NT2/D1 (cell line): ENCODE measurements around the gene CNGB1.
"Not testable (repeated sequence)": the region's sequence is repeated elsewhere in the genome, so short reads cannot be mapped to it uniquely, and the experiment has no call there.

Experiments
- DNase-seq: peaks from one replicate; pipeline ENCODE4 v3.0.0-alpha.2; 2011; ENCODE audit warnings: low read depth, low spot score
- H3K27me3 ChIP-seq: 2 replicates; pipeline ENCODE4 v1.6.0; 2011; ENCODE audit warnings: mild to moderate bottlenecking; ENCODE audit not compliant: insufficient read length, insufficient read depth
- H3K36me3 ChIP-seq: 2 replicates; pipeline ENCODE4 v1.6.1; 2011; ENCODE audit warnings: mild to moderate bottlenecking, low read length, mixed read lengths; ENCODE audit not compliant: insufficient read depth, insufficient read length
- H3K4me1 ChIP-seq: 2 replicates; pipeline ENCODE4 v1.5.1; 2011; ENCODE audit not compliant: insufficient read depth, insufficient read length
- H3K4me3 ChIP-seq: 2 replicates; pipeline ENCODE4 v1.5.1; 2011; ENCODE audit warnings: low read depth; ENCODE audit not compliant: insufficient read length
- H3K9ac ChIP-seq: 2 replicates; pipeline ENCODE4 v1.6.0; 2011; ENCODE audit warnings: low read depth; ENCODE audit not compliant: insufficient read length
- H3K9me3 ChIP-seq: 2 replicates; pipeline ENCODE4 v1.5.1; 2011; ENCODE audit warnings: mild to moderate bottlenecking, low read length; ENCODE audit not compliant: insufficient read depth
- SUZ12 ChIP-seq: IDR thresholded peaks from 2 replicates; pipeline ENCODE4 v1.6.1; 2011; ENCODE audit not compliant: insufficient read length, insufficient read depth; ENCODE audit errors: extremely low read depth
- YY1 ChIP-seq: IDR thresholded peaks from 2 replicates; pipeline ENCODE4 v1.6.1; 2011; ENCODE audit not compliant: insufficient read length, insufficient read depth
- ZNF274 ChIP-seq: IDR thresholded peaks from 2 replicates; pipeline ENCODE4 v1.6.1; 2011; ENCODE audit warnings: mild to moderate bottlenecking, low read depth, low read length

Gene CNGB1

DNA sequence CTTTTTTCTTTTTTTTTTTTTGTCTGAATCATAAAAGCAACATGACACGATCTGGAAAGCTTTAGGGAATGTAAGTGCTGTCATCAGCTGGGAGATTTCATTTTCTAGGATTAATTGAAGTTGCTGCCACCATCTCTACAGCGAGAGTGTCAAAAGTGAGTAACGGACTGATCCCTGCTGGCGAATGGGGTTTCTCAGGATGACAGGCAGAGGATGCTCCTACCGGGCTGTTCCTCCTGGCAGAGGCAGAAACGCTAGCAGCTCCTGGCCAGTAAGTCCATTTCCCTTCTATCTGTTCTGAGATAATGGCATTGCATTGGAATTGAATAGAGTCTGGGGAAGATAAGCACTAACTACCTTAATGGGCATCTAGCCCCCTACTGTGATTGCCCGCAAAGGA, 88.1 kb downstream of the CNGB1 start:
- Histone ChIP-seq H3K4me1 (peaks cover 6% of the 10 kb centered on the region), H3K9ac (no peak overlapping the region), H3K4me3 (no peak overlapping the region), H3K27me3 (peaks cover 27% of the 10 kb centered on the region), H3K36me3 (no peaks in the 10 kb centered on the region), H3K9me3 (no peaks in the 10 kb centered on the region)
- TF ChIP-seq SUZ12 (no peak), ZNF274 (no peak), YY1 (no peak)
- no peak for DNase-seq

DNA sequence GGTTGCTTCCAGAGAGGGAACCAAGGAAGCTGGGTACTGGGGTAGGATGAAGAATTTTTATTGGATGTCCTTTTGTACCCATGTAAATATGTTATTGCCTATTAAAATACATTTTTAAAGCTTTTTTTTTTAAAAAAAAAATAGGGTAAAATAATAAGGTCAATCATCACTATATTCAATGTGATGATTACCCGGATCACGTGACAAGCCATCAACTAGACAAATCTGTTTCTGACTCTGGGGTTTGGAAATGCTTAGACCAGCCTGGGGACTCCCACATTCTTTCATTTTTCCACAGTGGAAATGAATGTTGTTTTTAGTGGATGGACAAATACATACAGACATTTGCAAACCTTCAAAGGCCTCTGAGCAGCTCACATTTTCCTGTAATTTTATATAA, 88.7 kb downstream of the CNGB1 start:
- no peak for DNase-seq
- TF ChIP-seq YY1 (no peak), ZNF274 (no peak), SUZ12 (no peak)
- Histone ChIP-seq H3K27me3 (peaks cover 27% of the 10 kb centered on the region), H3K4me1 (peaks cover 6% of the 10 kb centered on the region), H3K9me3 (no peaks in the 10 kb centered on the region), H3K9ac (no peak overlapping the region), H3K36me3 (no peaks in the 10 kb centered on the region), H3K4me3 (no peak overlapping the region)

DNA sequence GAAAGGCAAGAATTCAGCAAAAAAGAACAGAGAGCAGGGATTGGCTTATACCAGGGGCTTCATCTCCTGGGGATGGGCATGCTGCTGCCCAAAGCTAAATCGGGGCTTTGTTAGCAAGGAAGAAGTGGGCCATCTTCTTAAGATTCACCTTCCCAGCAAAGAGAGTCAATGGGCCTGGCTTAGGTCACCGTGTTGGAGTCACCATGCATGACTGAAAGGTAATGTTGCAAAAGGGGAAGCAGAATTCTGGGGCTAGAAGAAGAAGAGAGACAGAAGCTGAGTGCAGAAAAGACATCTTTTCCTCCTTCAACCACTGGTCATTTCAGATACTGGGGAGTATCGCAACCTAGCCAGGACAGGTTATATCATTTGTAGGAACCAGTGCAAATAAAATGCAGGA, 92.3 kb downstream of the CNGB1 start:
- Histone ChIP-seq H3K4me3 (no peak overlapping the region), H3K9ac (no peak overlapping the region), H3K9me3 (no peaks in the 10 kb centered on the region), H3K4me1 (peaks cover 4% of the 10 kb centered on the region), H3K36me3 (no peaks in the 10 kb centered on the region), H3K27me3 (peaks cover 14% of the 10 kb centered on the region)
- TF ChIP-seq YY1, result no peak
- TF ChIP-seq ZNF274, result no peak
- no peak for DNase-seq

DNA sequence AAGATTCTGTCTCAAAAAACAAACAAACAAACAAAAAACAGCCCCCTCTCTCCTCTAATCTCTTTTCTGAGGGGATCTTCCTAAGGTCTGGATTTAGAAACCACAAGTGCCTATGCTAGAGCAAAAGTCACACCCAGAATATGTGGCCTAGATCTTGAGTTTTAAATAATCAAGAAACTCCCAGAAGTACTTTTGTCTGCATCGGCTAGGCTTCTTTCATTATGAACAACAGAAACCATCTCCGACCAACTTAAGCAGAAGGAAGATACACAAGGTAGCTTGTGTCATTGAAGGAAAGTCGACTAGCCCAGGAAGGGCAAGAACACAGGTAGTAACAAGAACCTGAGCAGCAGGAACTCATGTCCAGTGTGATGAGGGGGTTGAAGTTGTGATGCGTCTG, 94.7 kb downstream of the CNGB1 start:
- H3K27me3 ChIP-seq, result no peaks in the 10 kb centered on the region
- TF ChIP-seq SUZ12, result no peak
- TF ChIP-seq YY1, result no peak
- TF ChIP-seq ZNF274, result no peak

DNA sequence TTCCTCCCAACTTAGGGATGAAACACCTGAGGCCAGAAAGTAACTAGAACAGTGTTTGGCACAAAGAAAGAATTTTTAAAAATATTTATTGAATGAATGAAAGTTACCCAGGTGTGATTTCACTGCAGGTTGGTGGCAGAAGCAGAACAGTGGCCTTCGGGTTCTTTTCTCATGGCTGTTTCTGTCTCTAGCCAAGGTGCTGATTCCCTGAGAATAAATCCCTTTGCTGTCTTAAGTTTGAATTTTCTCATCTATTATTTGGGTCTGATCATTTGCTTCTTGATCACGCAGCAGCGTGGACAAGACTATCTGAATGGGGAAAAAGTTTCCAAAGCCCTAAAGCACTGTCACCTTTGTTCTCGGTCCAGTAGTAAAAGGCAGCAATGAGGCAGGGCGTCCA, 95.6 kb downstream of the CNGB1 start:
- Histone ChIP-seq H3K9me3 (no peaks in the 10 kb centered on the region), H3K9ac (no peak overlapping the region), H3K27me3 (no peaks in the 10 kb centered on the region), H3K4me1 (peaks cover 4% of the 10 kb centered on the region), H3K4me3 (no peak overlapping the region), H3K36me3 (no peaks in the 10 kb centered on the region)
- DNase-seq, result no peak
- TF ChIP-seq SUZ12 (no peak), YY1 (no peak), ZNF274 (no peak)

More for the DNA sequence above, 94.7 kb downstream of the CNGB1 start:
- no peak for DNase-seq
- no peaks in the 10 kb centered on the region for H3K9me3 ChIP-seq
- no peaks in the 10 kb centered on the region for H3K36me3 ChIP-seq
- H3K4me1 ChIP-seq, result peaks cover 4% of the 10 kb centered on the region
- no peak overlapping the region for H3K9ac ChIP-seq
- no peak overlapping the region for H3K4me3 ChIP-seq

DNA sequence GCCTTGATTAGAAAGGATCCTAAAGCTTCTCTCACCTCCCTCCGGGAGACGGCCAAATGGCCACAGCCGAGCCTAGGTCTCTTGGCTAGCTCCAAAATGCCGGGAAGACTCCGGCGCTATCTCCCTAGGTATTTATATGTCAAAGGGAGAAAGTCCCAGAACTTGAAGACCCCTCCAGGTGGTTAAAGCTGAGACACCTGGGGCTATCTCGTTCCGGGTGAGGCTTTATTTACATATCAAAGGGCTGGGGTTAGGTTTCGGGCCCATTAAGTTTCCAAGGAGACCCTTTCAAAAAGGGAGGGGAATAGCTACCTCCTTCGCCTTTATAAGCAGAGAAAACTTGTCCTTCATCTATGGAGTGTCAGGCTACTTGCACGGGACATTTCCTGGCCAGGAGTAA, 97.7 kb downstream of the CNGB1 start:
- Histone ChIP-seq H3K27me3 (no peaks in the 10 kb centered on the region), H3K4me1 (peaks cover 4% of the 10 kb centered on the region), H3K9me3 (no peaks in the 10 kb centered on the region), H3K36me3 (no peaks in the 10 kb centered on the region), H3K4me3 (peak overlapping the region; percentile 8), H3K9ac (no peak overlapping the region)
- DNase-seq, result peak; percentile 59
- peak; percentile 38 for TF ChIP-seq YY1
- no peak for TF ChIP-seq ZNF274
- no peak for TF ChIP-seq SUZ12

DNA sequence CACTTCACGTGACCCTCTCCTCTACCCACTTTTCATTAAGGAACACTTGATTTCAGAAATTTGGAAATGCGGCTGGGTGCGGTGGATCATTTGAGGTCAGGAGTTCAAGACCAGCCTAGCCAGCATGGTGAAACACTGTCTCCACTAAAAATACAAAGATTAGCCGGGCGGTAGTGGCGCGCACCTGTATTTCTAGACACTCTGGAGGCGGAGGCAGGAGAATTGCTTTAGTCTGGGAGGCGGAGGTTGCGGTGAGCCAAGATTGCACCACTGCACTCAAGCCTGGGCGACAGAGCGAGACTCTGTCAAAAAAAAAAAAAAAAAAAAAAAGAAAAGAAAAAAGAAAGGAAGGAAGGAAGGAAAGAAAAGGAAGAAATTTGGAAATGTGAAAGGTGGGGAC, 98.2 kb downstream of the CNGB1 start:
- H3K9me3 ChIP-seq, H3K9ac ChIP-seq, H3K4me1 ChIP-seq, H3K27me3 ChIP-seq, DNase-seq, H3K36me3 ChIP-seq, H3K4me3 ChIP-seq: not testable (repeated sequence)

DNA sequence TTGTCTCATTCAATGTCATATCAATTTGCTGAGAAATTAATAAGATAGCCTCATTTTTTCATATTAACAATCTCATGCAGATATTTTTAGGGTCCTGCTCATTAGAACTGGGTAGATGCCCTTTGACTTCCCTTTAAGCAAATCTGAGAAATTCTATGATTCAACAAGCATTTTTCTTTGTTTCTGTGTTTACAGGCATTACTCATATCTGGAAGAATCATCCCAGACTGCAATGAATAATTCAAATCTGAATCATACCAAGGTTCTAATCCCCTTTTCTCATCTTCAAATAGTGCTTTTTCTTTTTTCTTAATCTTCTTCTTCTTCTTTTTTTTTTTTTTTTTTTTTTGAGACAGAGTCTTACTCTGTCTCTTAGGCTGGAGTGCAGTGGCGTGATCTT, 99.5 kb downstream of the CNGB1 start:
- DNase-seq, result no peak
- Histone ChIP-seq H3K36me3 (no peaks in the 10 kb centered on the region), H3K9ac (no peak overlapping the region), H3K4me1 (peaks cover 4% of the 10 kb centered on the region), H3K9me3 (no peaks in the 10 kb centered on the region), H3K4me3 (no peak overlapping the region), H3K27me3 (no peaks in the 10 kb centered on the region)
- no peak for TF ChIP-seq ZNF274
